Femur (tissue), 1 donor: Measurements from ENCODE around the gene TADA2A.
"Not testable (repeated sequence)": the region's sequence is repeated elsewhere in the genome, so short reads cannot be mapped to it uniquely, and the experiment has no call there.

ENCODE experiments used
- DNase-seq: peaks from one replicate; pipeline ENCODE4 v3.0.0-alpha.2; 2017

Gene TADA2A

DNA sequence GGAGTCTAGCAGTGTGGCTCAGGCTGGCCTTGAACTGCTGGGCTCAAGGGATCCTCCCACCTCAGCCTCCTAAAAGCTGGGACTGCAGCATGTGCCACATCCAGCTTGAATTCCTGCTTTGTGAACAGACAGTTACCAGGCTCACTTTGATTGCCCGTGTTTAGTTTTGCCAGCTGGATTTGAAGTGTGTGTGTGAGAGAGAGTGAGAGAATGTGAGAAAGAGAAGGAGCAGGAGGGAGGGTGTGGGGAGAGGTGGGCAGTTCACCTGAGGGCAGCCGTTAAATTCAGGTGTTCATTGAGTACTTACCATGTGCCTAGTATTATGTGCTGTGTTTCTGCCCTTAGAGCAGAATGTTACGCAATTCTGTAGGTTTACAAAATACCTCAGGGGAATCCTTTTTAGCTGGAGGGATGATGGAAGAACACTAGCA lies 87.7 kb downstream of the TADA2A start:
- DNase-seq, result no peak

DNA sequence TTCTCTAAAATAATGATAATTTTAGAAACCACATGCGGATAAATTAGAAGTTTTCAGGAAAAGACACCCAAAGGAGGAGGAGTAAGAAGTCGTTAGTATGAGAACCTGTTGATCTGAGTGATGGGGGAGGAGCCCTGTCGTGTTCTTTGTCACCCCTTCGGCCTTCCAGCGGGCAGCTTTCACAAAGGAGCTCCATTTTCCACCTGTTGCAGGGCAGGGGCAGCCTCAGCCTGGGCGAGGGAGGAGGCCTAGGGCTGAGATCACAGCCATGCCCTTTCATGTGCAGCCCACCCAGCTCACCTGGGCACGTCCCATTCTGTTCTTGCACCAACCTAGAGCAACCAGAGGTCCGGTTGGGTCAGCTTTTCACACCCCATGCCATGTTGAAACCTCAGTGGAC lies 88.3 kb downstream of the TADA2A start:
- DNase-seq, result no peak

DNA sequence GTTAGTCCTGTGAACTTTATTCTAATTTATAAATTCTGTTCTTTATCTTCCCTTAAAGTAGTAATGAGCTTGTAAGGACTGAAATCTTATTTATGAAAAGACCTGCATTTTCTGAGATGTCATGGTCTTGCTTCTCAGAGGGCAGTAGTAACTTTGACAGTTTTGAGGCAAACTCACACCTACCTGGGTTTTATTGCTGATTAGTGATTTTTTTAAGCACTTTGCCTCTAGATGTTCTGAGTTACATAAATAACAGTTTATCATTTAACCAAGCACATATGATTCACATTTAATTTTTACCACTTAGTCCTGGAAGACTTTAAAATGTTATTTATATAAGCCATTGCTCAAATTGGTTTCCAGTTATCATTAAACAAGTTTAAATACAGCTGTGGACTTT lies 93.7 kb downstream of the TADA2A start:
- no peak for DNase-seq

DNA sequence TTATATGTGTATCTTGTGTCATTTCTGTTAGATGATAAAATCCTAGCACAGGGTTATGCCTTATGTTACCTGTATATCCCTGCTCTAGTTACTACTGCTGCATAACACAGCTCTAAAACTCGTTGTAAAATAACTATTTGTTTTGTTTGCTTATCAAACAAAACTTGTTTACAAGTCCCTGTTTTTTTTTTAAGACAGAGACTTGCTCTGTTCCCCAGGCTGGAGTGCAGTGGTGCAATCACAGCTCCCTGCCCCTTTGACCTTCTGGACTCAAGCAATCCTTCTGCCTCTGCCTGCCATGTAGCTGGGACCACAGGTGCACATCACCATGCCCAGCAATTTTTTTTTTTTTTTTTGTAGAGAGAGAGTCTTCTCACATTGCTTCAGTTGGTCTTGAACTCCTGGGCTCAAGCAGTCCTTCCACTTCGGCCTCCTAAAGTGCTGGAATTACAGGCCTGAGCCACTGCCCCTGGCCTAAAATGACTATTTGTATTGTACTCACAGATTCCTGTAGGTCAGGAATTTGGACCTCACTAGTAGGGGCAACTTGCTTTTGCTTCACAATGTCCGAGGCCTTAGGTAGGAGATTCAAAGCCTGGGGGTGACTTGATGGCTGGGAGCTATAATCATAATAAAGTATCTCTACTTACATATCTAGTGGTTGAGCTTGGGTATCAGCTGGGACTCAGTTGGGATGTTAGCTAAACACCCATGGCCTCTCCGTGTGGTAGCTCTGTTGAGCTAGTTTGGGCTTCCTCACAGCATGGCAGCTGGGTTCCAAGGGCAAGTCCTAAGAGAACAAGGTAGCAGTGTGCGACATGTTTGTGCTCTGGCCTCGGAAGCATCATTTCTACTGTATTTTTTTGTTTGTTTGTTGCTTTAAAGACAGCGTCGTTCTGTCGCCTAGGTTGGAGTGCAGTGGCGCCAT lies 95.6 kb downstream of the TADA2A start:
- DNase-seq, result no peak

DNA sequence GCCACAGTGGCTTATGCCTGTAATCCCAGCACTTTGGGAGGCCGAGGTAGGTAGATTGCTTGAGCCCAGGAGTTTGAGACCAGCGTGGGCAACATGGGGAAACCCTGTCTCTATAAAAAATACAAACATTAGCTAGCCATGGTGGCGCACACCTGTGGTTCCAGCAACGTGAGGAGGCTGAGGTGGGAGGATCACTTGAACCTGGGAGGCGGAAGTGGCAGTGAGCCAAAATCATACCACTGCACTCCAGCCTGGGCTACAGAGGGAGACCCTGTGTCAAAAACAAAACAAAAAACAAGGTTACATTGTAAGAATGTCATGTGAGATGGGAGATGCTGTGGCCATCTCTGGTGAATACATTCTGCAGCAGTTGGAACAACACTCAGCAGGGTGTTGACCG lies 96.5 kb downstream of the TADA2A start:
- no peak for DNase-seq

DNA sequence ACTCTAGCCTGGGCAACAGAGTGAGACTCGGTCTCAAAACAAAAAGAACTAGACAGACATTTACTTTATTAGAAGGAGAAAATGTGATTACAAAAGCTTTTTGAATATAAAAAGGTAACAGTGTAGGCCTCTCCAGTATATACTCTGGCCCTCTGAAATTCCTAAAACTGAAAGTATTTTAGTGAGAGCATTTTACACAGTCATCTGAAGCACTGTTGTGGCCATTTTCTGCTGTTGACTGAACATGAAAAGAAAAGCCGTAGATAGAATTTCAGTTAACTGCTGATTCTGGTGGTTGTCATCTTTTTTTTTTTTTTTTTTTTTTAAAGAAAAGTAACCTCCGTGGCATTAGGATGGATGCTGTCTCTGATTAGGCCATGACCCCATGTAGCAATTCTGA lies 98.6 kb downstream of the TADA2A start:
- DNase-seq, result no peak

DNA sequence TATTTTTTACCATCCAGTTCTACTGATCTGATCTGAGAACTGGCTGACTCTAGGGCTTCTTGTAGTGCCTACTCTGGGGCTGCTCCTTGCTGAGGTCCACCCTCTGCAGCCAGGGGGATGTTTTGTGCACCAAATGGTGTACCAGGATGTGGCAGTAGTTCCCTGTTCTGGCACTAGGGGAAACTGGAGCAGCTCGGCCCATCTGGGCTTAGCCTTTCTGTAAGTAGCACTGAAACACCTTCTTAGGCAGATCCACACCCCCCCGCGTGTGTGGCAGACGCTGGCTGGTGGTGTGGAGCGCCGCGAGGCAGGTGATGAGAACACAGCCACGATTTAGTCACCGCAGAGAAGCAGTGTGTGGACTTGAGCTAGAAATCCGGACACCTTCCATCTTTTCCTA lies 100.0 kb downstream of the TADA2A start:
- DNase-seq, result no peak

DNA sequence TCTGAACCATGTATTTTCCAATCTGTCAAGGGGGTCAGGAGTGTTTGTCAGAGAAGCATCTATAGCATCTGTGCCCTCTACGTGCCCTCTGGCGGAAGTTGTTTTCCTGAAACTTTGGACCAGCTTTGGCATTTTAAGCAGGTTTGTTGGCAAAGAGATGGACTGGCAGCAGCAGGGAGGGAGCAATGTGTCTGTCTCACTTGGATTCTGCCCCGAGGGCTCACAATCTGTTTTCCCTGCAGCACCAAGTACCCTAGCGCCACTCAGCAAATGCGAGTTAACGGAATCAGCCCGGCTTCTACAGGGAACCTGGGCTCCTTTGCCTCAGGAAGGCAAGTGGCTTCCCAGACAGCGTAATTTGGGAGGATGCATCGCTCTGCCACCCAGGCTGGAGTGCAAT lies 100.4 kb downstream of the TADA2A start:
- no peak for DNase-seq

DNA sequence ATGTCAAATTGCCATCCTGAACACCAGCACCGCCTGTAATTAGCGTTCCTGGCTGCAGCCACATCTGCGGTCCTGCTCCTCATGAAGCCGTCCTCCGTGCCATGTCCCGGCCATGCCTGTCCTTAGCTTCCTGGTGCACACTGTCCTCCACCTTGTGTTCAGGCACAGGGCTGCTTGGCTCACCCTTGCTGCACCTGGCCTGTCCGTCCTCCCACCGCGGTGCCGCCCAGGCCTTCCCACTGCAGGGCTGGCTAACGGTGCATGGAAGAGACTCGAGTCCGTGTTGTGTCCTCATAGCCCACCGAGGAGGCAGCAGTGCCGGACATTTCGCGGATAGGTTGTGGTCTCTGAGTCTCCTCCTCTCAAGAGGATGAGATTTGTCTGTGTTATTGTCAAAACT lies 103.4 kb downstream of the TADA2A start:
- DNase-seq, result no peak

DNA sequence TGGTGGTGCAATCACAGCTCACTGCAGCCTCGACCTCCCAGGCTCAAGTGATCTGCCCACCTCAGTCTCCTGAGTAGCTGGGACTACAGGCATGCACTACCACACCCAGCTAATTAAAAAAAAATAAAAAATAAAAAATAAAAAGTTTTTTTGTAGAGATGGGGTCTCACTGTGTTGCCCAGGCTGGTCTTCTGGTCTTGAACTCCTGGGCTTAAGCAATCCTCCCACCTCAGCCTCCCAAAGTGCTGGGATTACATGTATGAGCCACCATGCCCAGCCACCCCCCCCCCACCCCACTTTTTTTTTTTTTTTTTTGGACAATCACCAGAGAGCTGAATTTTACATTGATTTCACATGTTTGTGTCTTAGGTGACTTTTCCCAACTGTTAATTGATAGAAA lies 105.0 kb downstream of the TADA2A start:
- not testable (repeated sequence) for DNase-seq

DNA sequence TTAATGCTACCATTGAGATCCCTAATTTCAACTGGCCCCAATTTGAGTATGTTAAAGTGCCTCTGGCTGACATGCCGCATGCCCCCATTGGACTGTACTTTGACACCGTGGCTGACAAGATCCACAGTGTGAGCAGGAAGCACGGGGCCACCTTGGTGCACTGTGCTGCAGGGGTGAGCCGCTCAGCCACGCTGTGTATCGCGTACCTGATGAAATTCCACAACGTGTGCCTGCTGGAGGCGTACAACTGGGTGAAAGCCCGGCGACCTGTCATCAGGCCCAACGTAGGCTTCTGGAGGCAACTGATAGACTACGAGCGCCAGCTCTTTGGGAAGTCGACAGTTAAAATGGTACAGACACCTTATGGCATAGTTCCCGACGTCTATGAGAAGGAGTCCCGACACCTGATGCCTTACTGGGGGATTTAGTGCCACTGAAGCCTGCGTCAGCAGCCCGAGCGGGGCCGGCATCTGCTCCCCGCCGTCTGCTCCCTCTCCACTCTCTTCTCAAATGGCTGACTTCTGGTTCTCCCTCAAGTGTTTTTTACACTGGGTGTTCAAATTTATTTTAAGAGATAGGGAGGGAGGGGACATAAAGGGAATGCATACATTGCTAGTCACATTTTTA lies 105.9 kb downstream of the TADA2A start:
- DNase-seq, result no peak

DNA sequence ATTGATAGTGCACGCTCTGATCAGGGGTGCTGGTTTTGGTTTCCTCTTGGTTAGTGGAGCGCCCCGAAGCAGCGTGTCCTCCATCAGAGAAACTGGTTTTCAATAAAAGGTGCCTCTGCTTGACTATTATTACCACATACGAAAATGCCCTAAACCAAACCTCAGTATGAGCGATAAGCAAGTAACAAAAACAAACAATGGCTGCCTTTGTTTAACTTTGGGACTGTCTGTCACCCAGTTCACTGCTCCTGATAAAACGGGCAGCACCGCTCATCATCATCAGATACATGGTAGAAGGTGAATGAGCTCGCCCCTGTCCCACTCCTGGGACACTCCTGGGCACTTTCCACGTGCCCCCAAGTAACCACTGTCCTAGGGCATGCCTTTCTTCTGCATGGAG lies 107.0 kb downstream of the TADA2A start:
- no peak for DNase-seq

DNA sequence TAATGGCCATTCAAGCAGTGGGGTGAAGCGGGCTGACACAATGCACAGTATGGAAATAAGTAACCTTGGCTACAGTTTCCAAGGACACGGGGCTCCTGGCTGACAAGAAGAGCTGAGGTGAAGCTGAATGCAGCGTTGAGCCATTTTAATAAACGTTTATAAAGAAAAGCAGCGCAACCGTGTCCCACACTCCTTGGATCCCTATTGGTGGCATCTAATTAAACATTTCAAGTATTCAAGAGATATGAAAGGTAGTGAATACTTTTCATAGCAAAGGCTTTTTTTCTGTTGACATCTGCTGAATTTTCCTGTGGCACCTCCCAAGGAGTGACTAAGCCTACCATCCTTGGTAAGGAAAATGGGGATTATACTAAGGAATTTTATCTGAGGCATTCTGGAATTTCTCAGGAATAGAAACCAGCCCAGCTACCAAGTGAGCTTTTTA lies 109.5 kb downstream of the TADA2A start:
- no peak for DNase-seq

DNA sequence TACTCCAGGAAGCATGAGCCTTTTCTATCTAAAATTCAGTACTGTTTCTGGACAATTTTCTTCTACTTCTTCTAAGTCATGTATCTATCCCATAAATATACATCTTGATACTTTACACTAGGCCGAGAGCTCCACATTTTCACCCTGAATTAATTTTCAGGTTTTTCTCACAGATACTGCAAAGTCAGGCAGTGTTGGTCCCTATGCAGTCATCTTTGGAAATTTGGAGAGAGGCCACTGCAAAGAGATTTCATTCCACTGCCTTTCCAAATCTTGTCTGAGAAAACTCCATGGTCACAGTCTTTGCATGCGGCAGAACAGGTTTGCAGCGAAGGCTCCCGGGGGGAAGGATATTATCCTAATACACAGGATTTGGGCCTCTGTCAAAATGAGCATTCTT lies 111.2 kb downstream of the TADA2A start:
- DNase-seq, result no peak

DNA sequence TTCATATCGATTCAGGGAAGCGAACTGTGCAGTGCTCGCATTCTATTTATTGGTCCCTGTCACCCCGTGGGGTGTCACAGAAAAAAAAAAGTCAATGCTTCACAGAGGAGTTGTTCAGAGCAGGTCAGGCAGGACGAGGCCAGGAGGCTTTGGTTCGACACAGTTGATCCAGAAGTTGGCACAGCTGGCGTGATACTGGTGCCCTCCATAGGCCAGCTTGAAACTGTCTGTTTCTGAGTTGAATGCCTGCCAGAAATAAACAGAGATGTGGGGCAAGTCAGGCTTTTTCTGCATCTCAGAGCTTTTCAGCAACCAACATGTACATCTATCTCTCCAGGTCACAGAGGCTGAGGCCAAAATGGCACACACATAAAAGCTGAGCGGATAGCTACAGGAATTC lies 112.1 kb downstream of the TADA2A start:
- no peak for DNase-seq

DNA sequence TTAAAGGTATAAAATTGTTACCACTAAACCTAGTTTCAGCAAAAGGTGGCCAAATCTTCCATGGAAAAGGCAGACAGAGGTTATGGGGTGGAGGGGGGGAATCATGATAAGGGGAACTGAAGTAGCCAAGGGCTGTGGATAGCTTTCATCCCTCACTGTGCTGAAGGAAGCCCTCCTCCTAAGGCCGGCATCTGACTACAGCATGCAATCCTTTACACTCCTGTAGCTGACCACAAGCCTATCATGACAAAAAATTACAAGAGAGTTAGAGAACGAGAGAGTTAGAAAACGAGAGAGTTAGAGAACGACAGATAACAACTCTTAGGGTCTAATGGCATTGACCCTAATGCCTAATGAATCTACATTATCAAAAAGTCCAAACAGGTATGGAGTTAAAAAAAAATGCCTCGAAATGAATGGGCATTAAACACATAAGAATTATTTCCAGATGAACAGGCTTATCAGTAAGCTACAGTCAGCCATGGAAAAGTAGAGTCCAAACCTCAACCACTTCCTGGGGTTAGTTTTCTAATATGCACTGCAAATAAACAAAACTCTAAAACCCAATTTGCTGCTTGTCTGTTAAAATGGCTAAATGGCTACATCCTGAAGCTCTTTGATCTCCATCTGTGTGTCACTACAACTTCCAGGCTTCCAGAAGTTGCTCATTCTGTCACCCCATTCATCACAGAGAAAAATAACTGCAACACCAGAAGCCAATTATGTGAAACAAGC lies 112.7 kb downstream of the TADA2A start:
- no peak for DNase-seq

DNA sequence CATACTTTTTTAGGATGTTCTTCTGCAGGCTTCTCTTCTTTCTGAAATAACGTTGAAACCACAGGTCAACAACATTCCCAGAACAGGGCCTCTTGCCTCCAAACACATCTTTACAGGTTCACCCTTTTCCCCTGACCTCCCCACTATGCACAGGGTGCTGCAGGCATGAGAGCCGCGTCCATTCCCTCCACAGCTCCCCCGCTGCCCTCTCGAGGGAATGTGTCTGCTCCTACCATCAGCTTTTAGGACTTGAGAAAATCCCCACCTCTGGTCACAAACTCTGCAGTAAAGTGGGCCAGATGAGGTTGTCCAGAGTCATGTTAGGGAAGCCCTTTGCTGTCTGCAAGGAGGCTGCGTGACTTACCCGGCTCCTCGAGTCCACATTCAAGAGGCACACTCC lies 113.5 kb downstream of the TADA2A start:
- no peak for DNase-seq

DNA sequence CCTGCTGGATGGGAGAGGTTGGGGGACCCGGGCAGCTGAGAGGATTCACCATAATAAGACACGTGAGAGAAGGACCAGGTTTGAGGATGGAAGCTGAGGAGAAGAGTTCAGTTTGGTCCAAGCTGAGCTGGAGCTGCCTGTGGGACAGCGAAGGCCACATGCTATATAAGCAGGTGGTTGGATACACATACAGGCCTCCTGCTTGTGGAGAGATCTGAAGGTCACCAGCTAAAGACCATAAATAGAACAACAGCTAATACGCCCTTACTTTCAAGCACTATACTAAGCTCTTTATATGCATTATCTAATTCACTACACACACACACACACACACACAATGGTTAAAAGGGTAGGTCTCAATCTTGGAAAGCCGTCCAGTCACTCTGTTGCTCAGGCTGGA lies 115.1 kb downstream of the TADA2A start:
- no peak for DNase-seq

DNA sequence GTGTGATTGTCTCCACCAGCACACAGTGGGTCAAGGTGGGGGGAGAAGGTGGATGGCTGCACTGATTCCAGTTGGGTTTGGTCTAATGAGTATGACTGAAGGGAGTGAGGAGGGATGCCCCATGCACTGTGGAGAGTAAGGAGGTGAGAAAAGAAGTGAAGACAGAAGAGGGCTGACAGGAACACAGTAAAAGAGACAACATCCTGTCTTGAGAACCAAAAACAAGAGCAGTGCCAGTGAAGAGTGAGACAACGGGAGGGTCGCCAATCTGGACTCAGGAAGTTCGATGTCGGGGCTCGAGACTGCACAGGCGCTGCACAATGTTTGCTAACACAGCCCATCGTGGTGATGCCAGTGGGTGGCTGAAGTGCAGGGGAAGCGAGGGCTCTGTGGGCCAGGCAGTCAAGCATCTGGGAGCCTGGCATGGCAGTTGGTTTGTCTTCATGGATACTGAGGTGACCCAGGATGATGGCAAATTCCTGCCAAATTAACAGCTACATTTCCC lies 117.1 kb downstream of the TADA2A start:
- DNase-seq, result no peak

DNA sequence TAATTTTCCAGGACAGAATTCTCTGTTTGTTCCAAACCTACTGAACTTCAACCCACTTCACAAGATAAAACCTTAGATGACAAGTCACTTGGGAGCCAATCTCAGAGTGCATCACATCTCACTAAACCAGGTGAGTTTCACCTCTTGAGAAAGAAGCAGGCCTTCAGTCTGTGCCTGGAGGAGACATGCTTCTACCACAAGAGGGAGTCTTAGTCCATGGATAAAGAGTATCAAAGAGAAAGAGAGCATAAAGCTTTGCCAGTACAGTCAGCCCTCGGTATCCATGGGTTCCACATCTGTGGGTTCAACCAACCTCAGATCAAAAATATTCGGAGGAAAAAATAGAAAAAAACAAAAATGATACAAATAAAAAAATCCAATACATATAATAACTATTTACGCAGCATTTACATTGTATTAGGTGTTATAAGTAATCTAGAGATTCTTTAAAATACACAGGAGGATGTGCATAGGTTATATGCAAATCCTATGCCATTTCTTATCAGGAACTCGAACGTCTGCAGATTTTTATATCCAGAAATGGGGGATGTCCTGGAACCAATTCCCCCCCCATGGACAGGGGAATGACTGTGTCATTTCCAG lies 120.7 kb downstream of the TADA2A start:
- DNase-seq, result no peak
